ENCODE measurements around the gene SDK1. TPM values are rescaled to one million over a fixed set of nuclear protein-coding genes. Genes with fewer than 3 reads are reported as not detected.

Gene SDK1
- total RNA-seq, 4 donors from 2014 or later, result 7.5 to 35.0 (median 10.2) TPM

DNA sequence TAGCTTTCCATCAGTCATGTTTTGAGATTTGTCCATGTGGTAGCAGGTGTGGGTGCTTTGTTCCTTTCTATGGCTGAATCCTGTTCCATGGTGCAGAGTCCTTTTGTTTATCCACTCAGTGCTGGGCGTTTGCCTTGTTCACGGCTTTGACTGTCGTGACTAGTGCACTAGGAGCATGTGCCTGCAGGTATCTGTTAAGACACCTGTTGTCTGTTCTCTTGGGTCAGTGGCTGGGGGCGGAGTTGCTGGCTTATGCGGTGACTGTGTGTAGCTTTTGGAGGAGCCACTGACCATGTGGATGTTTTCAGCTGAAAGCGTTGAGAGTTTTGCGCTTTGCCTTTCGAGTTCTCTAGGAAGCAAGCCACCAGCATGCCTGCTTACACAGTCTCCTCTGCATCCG is 807.9 kb downstream of the SDK1 start:
- TF ChIP-seq, protein P1, sequence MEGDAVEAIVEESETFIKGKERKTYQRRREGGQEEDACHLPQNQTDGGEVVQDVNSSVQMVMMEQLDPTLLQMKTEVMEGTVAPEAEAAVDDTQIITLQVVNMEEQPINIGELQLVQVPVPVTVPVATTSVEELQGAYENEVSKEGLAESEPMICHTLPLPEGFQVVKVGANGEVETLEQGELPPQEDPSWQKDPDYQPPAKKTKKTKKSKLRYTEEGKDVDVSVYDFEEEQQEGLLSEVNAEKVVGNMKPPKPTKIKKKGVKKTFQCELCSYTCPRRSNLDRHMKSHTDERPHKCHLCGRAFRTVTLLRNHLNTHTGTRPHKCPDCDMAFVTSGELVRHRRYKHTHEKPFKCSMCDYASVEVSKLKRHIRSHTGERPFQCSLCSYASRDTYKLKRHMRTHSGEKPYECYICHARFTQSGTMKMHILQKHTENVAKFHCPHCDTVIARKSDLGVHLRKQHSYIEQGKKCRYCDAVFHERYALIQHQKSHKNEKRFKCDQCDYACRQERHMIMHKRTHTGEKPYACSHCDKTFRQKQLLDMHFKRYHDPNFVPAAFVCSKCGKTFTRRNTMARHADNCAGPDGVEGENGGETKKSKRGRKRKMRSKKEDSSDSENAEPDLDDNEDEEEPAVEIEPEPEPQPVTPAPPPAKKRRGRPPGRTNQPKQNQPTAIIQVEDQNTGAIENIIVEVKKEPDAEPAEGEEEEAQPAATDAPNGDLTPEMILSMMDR (IDR thresholded peaks at IDR 0.05; ENCODE audit: low read depth), result no peak

DNA sequence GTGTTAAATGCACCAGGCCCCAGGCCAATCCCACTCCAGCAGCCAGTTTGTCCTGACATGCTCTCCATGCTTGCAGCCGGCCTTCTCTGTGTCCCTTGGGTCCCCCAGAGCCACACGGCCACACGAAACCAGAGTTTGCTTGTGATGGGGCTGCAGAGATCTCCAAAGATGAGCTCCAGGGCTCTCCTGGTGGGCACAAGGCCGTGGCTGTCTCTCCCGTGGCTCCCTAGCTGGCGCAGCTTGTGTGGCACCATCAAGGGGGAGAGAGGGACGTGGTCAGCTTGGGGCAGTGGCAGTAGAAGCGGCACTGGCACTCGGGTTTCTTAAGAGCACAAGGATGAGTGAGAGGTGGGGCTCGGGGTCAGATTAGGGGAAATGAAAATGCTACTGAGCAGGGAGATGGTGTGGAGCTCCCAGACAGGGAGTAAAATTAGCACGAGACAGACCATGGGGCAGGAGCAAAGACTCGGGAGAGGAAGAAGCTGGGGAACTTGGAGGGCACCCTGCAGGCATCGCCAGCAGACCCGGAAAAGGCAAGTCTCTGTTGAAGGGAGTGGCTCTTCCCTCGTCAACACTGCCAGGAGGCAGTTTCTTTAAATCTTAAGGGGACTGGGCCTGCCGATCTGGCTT is 808.5 kb downstream of the SDK1 start:
- TF ChIP-seq, protein P1 (IDR thresholded peaks at IDR 0.05; ENCODE audit: low read depth), result no peak

DNA sequence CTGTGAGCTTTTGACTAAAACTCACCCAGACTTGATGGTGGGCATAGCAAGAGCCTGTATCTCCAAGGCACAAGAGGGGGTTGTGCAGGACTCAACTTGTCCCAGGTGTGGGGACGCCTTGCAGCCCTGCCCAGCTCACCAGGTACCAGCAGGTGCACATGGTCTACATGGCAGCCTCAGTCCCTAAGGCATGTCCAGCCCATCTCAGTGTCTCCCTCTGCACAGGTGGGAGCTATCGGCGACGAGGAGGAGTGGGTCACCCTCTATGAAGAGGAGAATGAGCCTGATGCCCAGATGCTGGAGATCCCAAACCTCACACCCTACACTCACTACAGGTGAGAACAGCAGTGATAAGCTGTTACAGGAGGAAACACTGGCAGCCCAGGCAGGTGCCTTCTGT is 809.4 kb downstream of the SDK1 start:
- TF ChIP-seq, protein P1 (IDR thresholded peaks at IDR 0.05; ENCODE audit: low read depth), result no peak

DNA sequence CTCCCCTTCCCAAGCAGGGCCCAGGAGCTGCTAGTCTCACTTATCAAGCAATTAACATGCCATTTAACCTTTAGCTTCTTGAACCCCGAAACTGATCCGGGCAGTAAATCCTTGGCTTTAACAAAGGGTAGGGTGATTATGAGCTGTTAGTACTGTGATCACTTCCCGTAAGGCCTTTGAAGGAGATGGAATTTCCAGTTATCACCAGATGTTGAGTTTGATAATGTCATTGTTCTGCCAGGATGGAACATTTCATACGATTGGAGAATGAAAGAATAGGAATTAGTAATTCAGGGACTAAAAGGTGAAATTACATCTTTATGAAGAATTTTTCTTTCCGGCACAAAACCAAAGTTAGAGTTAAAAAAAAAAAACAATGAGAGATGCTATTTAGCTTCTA is 810.1 kb downstream of the SDK1 start:
- TF ChIP-seq, protein P1 (IDR thresholded peaks at IDR 0.05; ENCODE audit: low read depth), result no peak

DNA sequence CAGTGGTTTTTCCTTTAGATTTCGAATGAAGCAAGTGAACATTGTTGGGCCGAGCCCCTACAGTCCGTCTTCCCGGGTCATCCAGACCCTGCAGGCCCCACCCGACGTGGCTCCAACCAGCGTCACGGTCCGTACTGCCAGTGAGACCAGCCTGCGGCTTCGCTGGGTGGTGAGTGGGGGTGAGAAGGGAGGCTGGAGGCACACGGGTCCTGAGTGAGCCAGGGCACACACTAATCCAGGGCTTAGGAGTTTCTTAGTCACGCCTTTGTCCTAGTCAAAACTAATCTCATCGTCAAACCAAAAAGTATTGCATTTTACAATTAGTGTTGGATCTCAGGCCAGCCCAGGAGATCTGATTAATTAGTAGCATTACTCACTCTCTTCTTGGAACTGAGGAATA is 812.2 kb downstream of the SDK1 start:
- TF ChIP-seq, protein P1 (IDR thresholded peaks at IDR 0.05; ENCODE audit: low read depth), result no peak

DNA sequence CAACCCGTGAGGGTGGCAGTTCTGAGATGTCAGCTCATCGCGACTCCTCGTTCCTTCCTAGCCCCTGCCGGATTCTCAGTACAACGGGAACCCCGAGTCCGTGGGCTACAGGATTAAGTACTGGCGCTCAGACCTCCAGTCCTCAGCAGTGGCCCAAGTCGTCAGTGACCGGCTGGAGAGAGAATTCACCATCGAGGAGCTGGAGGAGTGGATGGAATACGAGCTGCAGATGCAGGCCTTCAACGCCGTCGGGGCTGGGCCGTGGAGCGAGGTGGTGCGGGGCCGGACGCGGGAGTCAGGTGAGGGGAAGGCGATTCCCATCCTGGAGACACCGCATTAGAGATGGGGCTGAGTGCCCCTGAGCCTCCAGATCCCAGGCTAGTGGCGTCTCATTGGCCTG is 812.9 kb downstream of the SDK1 start:
- TF ChIP-seq, protein P1 (IDR thresholded peaks at IDR 0.05; ENCODE audit: low read depth), result no peak

DNA sequence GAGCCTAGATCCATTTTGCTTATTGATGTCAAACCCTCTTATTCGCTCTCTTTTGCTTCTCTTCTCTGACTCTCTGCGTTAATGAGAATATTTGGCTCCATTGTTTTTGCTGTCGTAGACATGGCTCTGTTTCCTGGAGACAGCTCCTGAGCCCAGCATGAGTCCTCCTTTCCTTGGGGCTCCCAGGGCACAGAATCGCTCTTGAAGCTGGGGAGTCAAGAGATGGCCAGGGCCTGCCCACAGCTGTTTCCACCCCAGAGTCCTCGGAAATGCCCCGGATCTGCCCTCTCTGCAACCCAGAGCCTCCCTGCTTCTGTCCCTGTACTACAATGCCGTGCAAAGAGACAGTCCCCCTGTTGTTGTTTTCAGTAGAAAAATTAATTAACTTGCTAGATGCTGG is 814.4 kb downstream of the SDK1 start:
- TF ChIP-seq, protein P1 (IDR thresholded peaks at IDR 0.05; ENCODE audit: low read depth), result no peak
